Bladder microvascular endothelial cell (primary cell): Measurements from ENCODE around the gene TSGA10IP. TPM values are rescaled to one million over a fixed set of nuclear protein-coding genes. Genes with fewer than 3 reads are reported as not detected.

Experiments used
- total RNA-seq: library from RNA; depleted of rRNA; stranded (reverse); fragments of >200 nt; gene quantifications from 2 replicates; pipeline ENCODE4 v1.2.3, GENCODE V29; 2014

TSGA10IP gene
- not detected in 2 replicates for total RNA-seq

DNA sequence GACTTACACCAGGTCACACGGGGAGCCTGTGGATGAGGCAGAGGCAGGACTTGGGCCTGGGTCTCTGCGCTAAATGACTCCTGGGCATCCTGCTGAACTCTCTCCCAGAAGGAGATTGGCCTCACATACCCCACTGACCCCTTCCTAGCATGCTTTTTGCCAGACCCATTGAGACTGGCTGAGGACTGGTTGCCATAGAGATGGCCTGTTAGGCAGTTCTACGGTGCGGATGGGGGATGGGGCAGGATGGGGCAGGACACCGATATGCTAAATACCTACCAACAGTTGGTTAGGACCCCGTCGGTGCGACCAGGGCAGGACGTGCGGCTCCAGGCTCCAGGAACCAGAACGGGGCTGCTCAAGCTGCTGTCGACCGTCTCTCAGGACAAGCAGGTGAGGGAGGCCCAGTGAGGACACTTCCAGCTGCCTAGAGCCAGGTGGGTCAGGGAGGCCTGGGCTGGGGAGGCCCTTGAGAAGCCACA lies at the start of gene TSGA10IP:
TSGA10IP (plus strand) TSS at position 51 of the 482 bp plus-strand sequence; CDS start at position 247, 196 bp downstream.

DNA sequence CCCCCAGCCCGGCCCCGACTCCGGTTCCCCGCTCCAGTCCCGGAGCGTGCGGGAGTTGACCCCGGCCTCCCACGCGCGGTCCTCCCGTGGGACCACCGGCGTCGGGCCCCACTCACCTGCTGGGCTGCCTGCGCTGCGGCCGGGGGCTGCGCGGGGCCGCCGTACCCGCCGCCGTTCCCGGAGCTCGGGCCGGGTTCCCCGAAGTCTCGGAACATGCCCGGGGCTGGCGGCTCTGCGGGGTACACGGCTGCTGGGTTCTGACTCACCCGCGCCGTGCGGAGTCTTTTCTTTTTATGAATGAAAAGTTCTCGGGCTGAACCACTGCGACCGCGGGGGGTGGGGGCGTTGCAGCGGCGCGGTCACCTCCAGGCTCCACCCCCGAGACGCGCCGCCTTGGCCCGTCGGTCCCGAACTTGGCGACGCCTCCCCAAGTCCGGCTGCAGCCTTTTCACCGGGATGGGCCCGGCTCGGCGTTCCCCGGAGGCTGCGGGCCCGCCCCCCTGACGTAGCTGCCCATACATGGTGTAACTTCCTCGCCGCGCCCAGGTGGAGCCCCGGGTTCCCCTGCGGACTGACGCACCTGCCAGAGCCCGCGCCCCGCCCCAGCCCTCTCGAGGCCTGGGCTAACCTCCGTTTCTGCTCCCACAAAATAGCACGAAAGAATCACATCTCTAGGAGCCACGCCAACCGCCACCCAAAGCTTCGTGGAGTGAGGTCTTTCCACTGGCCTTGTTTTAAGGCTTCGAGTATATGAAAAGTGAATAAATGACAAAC lies 45.0 kb upstream of the TSGA10IP start, which contains the start of gene FOSL1:
FOSL1 (minus strand) TSS at position 264 of the 774 bp plus-strand sequence; CDS start at position 215, 49 bp downstream.

DNA sequence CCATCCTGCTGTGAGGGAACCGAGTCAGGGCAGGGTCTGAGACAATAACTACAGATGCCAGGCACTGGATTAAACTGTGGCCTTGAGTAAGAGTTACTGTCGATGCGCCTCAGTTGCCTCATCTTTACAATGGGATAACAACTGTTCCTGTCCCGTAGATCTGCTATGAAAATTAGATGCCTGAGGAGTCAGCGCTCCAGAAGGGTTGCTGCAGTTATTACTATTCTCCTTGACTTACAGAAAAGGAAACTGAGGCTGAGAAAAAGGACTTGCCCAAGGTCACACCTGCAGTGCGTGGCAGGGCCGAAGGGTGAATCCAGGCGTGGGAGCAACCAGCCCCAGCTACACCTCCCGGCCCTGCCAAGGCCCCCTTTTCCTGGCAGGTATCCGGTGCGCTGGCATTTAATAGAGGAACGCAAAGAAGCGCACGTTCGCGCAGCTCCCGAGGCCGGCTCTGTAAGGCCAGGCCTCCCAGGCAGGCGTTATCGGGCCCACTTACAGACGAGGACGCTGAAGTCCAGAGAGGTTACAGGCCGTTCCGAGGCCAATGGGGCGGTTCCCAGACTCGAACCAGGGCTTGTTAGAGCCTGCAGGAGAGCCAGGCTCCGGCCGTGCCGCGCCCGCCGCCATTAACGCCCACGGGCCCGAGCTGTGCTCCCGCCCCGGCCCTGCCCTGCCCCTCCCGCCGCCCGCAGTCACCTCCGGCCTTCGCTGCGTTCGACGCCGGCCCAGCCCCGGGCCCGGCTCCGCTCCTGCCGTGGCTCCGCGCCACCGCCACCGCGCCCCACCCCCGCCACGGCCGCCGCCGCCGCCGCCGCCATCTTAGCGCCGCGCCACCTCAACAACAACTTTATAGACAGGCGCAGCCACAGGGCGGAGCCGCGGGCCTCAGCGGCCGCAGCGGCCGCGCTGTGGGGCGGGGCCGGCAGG lies 26.8 kb upstream of the TSGA10IP start, which contains the start of gene C11orf68:
C11orf68 (minus strand) TSS at position 852 of the 930 bp plus-strand sequence; CDS start at position 821, 31 bp downstream.

DNA sequence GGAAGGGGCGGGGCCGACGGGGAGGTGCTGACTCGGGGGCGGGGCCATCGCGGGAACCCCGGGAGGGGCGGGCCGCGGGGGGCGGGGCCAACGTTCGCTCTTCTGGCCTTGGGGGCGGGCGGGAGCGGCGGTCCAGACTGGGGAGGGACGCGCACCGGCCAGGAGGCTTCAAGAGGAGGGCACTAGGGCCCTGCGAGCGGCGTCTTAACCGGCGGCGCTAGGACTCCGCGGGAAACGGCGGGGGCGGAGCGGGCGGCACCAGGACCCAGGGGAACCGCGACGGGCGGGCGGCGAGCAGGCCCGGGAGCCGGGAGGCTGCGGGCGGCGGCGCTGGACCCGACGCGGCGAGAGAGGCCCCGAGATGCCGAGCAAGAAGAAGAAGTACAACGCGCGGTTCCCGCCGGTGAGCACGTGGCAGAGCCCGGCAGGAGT lies 26.1 kb upstream of the TSGA10IP start, which contains the start of gene DRAP1:
DRAP1 (plus strand) TSS at position 286 of the 432 bp plus-strand sequence; CDS start at position 362, 76 bp downstream.

DNA sequence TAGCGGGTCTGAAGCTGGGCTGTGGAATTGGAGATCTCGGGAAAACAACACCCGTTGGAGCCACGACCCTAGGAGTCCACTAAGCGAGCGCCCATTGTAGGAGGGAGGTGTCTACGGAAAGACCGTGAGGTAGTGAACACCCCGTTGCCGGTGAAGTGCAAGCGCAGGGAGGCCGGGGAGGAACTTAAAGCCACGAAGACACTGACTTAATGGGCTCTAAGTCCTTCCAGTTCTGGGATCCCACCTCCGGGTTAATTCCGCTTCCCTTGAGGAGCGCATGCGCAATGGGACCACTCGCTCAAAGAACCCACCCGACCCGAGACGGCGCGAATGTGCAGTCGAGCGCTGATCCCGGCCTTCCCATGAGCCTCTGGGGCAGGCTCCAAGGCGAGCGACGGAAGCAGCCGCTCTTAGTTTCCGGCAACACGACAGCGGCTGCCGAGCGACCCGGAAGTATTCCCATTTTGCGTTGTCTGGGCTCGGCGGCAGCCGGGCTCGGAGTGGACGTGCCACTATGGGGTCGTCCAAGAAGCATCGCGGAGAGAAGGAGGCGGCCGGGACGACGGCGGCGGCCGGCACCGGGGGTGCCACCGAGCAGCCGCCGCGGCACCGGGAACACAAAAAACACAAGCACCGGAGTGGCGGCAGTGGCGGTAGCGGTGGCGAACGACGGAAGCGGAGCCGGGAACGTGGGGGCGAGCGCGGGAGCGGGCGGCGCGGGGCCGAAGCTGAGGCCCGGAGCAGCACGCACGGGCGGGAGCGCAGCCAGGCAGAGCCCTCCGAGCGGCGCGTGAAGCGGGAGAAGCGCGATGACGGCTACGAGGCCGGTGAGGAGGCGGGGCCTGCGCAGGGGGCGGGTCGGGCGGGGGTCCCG lies 16.2 kb downstream of the TSGA10IP start, which contains the start of gene SART1:
SART1 (plus strand) TSS at position 468 of the 874 bp plus-strand sequence; CDS start at position 515, 47 bp downstream.

DNA sequence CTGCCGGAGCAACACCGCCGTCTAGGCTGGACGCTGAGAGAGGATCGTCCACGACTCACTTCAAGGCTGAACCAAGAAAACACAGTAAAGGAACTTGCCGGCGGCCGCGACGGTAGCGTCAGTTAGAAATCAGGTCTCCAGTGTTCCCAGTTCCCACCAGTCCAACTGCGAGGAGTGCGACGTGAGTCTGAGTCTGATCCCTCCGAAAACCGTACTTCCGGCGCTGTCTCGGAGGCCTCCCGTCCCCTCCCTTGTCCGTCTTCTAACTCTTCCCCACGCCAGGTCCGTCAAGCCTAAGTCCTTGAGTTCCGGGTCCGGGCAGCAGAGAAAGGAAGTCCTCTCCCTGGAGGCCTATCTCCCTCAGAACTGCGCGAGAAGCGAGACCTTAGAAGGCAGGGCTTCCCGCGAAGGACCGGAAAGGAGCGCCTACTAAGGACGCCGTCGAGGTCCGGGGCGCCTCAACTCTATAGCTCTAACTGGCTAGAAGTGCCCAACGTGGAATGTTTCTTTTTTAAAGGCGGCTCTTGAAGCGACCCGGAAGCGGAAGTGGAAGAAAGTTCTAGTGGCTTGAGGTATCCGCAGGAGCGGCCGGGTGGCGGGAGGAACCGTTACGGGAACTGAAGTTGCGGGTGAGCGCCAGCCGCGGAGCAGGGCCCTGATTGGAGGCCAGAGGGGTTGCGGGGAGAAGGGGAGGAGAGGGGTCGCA lies 56.8 kb downstream of the TSGA10IP start, which contains the start of the genes BANF1 and EIF1AD:
BANF1 (plus strand) TSS at position 562 of the 706 bp plus-strand sequence. CDS start 748 bp downstream, outside the sequence.
EIF1AD (minus strand) TSS at position 216 of the 706 bp plus-strand sequence. CDS start 1,768 bp downstream, outside the sequence.

Other genes starting within 250 kb of the TSGA10IP start
- gene KAT5, start 233.2 kb upstream of the TSGA10IP start, total RNA-seq: 35.3 and 41.9 TPM in 2 replicates
- 34.2 and 37.3 TPM in 2 replicates for gene RNASEH2C, start 224.7 kb upstream of the TSGA10IP start, total RNA-seq
- gene AP5B1, start 164.5 kb upstream of the TSGA10IP start, total RNA-seq: 5.5 and 8.5 TPM in 2 replicates
- not detected in 2 replicates for gene OVOL1, start 158.4 kb upstream of the TSGA10IP start, total RNA-seq
- gene SNX32, start 111.5 kb upstream of the TSGA10IP start, total RNA-seq: under 0.01 and 0.50 TPM in 2 replicates
- gene CFL1, start 87.3 kb upstream of the TSGA10IP start, total RNA-seq: 1,281 and 2,304 TPM in 2 replicates
- 45.2 and 48.9 TPM in 2 replicates for gene MUS81, start 85.0 kb upstream of the TSGA10IP start, total RNA-seq
- gene EFEMP2, start 72.7 kb upstream of the TSGA10IP start, total RNA-seq: 11.2 and 26.1 TPM in 2 replicates
- under 0.01 TPM in 1 of 2 replicates, not detected in the other for gene CTSW, start 65.6 kb upstream of the TSGA10IP start, total RNA-seq
- gene FIBP, start 57.0 kb upstream of the TSGA10IP start, total RNA-seq: 146 and 161 TPM in 2 replicates
- 50.0 and 94.9 TPM in 2 replicates for gene CCDC85B, start 54.8 kb upstream of the TSGA10IP start, total RNA-seq
- 4.4 and 5.0 TPM in 2 replicates for gene FOSL1, start 45.1 kb upstream of the TSGA10IP start, total RNA-seq
- 12.1 and 18.9 TPM in 2 replicates for gene C11orf68, start 26.4 kb upstream of the TSGA10IP start, total RNA-seq
- gene DRAP1, start 26.1 kb upstream of the TSGA10IP start, total RNA-seq: 104 and 157 TPM in 2 replicates
- gene SART1, start 16.3 kb downstream of the TSGA10IP start, total RNA-seq: 41.6 and 48.0 TPM in 2 replicates
- 24.6 and 46.3 TPM in 2 replicates for gene EIF1AD, start 56.7 kb downstream of the TSGA10IP start, total RNA-seq
- gene BANF1, start 57.0 kb downstream of the TSGA10IP start, total RNA-seq: 11.6 and 16.4 TPM in 2 replicates
- 0.49 and 1.1 TPM in 2 replicates for gene CST6, start 66.5 kb downstream of the TSGA10IP start, total RNA-seq
- gene CATSPER1, start 81.0 kb downstream of the TSGA10IP start, total RNA-seq: 0.16 TPM in 1 of 2 replicates, not detected in the other
- 0.76 TPM in 1 of 2 replicates, not detected in the other for gene GAL3ST3, start 103.7 kb downstream of the TSGA10IP start, total RNA-seq
- 74.0 and 88.3 TPM in 2 replicates for gene SF3B2, start 106.9 kb downstream of the TSGA10IP start, total RNA-seq
- gene PACS1, start 124.8 kb downstream of the TSGA10IP start, total RNA-seq: 12.8 and 50.9 TPM in 2 replicates